HCT116 (cell line): ENCODE data around the gene NCKAP5L.

Experiments used
- CBX3 ChIP-seq: IDR thresholded peaks from 2 replicates; pipeline ENCODE4 v1.6.1; 2012; ENCODE audit warnings: low read depth
- EGR1 ChIP-seq: IDR thresholded peaks from 2 replicates; pipeline ENCODE4 v1.6.1; 2012; ENCODE audit warnings: low read depth
- EZH2phosphoT487 ChIP-seq: fragments of 200-600 bp; IDR thresholded peaks from 2 replicates; pipeline ENCODE4 v1.6.1; 2018; ENCODE audit warnings: antibody characterized with exemption, borderline replicate concordance
- JUND ChIP-seq: IDR thresholded peaks from 2 replicates; pipeline ENCODE4 v1.6.1; 2012
- POLR2A ChIP-seq: IDR thresholded peaks from 2 replicates; pipeline ENCODE4 v1.7.0; 2011; ENCODE audit warnings: borderline replicate concordance; ENCODE audit not compliant: insufficient read depth, insufficient read length; ENCODE audit errors: extremely low read depth
- POLR2AphosphoS5 ChIP-seq: IDR thresholded peaks from 2 replicates; pipeline ENCODE4 v1.6.1; 2011; ENCODE audit warnings: mild to moderate bottlenecking, low read depth, low read length, moderate library complexity
- RAD21 ChIP-seq: IDR thresholded peaks from 2 replicates; pipeline ENCODE4 v1.6.1; 2012; ENCODE audit warnings: low read depth, mild to moderate bottlenecking
- SIN3A ChIP-seq: IDR thresholded peaks from 2 replicates; pipeline ENCODE4 v1.6.1; 2012; ENCODE audit warnings: low read depth
- TCF7L2 ChIP-seq: IDR thresholded peaks from 2 replicates; pipeline ENCODE4 v1.7.0; 2011; ENCODE audit warnings: borderline replicate concordance, inconsistent platforms; ENCODE audit not compliant: insufficient read depth, insufficient read length; ENCODE audit errors: extremely low read depth
- YY1 ChIP-seq: IDR thresholded peaks from 2 replicates; pipeline ENCODE4 v1.6.1; 2011; ENCODE audit warnings: low read length, low read depth, moderate library complexity, mild to moderate bottlenecking; ENCODE audit not compliant: insufficient replicate concordance; ENCODE audit errors: extremely low read depth
- ZNF274 ChIP-seq: fragments of 200-500 bp; sonication (Bioruptor generic); IDR thresholded peaks from 2 replicates; pipeline ENCODE4 v1.6.1; 2014; ENCODE audit warnings: mild to moderate bottlenecking, low read depth, low read length, inconsistent platforms
- TF ChIP-seq, protein P1 (sequence below), 3 experiments: fragments of 200-600 bp in 1 of 3; sonication (generic) in 1 of 3; IDR thresholded peaks in 2 of 3; conservative IDR thresholded peaks in 1 of 3; 2 replicates each; pipeline ENCODE4 v1.5.1; 2012 to 2017; ENCODE audit warnings: low read depth in 2 of 3, low read length in 2 of 3, antibody characterized with exemption in 1 of 3, borderline replicate concordance in 1 of 3, control low read depth in 1 of 3, mild to moderate bottlenecking in 1 of 3, mixed read lengths in 1 of 3, mixed run types in 1 of 3, moderate library complexity in 1 of 3; ENCODE audit not compliant: insufficient read depth in 1 of 3
- TF ChIP-seq, protein P2 (sequence below): IDR thresholded peaks from 2 replicates; pipeline ENCODE4 v1.6.1; 2012; ENCODE audit warnings: low read depth
- TF ChIP-seq, protein P3 (sequence below): IDR thresholded peaks from 2 replicates; pipeline ENCODE4 v1.6.1; 2011; ENCODE audit warnings: mild to moderate bottlenecking, low read length, moderate library complexity; ENCODE audit not compliant: insufficient replicate concordance; ENCODE audit errors: extremely low read depth

DNA sequence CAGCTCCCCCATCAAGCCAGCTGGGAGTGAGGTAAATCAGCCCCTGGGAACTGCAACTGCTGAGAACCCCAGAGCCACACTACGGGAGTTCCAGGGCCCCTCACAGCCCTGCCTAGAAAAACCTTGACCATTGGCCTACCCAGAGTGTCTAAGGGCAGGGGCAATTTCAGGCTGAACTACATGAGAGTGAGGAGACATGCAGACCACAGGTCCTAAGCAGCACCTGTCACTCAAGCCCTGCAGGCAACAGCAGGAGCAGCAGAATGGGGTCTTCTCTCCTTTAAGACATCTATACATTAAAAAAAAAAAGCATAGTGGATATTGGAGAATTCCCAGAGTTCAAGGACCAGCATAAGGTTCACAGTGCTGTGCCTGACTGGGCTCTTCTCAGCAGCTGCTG is 4.9 kb downstream of the NCKAP5L start:
- no peak for TF ChIP-seq CBX3
- no peak for TF ChIP-seq POLR2A
- TF ChIP-seq, protein P1, sequence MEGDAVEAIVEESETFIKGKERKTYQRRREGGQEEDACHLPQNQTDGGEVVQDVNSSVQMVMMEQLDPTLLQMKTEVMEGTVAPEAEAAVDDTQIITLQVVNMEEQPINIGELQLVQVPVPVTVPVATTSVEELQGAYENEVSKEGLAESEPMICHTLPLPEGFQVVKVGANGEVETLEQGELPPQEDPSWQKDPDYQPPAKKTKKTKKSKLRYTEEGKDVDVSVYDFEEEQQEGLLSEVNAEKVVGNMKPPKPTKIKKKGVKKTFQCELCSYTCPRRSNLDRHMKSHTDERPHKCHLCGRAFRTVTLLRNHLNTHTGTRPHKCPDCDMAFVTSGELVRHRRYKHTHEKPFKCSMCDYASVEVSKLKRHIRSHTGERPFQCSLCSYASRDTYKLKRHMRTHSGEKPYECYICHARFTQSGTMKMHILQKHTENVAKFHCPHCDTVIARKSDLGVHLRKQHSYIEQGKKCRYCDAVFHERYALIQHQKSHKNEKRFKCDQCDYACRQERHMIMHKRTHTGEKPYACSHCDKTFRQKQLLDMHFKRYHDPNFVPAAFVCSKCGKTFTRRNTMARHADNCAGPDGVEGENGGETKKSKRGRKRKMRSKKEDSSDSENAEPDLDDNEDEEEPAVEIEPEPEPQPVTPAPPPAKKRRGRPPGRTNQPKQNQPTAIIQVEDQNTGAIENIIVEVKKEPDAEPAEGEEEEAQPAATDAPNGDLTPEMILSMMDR (IDR thresholded peaks at IDR 0.05 in 2 of 3, conservative IDR thresholded peaks at IDR 0.05 in 1 of 3; ENCODE audit: borderline replicate concordance in 1 of 3, insufficient read depth in 1 of 3, low read depth in 2 of 3, low read length in 2 of 3), result no peak
- no peak for TF ChIP-seq YY1
- no peak for TF ChIP-seq SIN3A
- TF ChIP-seq, protein P2, sequence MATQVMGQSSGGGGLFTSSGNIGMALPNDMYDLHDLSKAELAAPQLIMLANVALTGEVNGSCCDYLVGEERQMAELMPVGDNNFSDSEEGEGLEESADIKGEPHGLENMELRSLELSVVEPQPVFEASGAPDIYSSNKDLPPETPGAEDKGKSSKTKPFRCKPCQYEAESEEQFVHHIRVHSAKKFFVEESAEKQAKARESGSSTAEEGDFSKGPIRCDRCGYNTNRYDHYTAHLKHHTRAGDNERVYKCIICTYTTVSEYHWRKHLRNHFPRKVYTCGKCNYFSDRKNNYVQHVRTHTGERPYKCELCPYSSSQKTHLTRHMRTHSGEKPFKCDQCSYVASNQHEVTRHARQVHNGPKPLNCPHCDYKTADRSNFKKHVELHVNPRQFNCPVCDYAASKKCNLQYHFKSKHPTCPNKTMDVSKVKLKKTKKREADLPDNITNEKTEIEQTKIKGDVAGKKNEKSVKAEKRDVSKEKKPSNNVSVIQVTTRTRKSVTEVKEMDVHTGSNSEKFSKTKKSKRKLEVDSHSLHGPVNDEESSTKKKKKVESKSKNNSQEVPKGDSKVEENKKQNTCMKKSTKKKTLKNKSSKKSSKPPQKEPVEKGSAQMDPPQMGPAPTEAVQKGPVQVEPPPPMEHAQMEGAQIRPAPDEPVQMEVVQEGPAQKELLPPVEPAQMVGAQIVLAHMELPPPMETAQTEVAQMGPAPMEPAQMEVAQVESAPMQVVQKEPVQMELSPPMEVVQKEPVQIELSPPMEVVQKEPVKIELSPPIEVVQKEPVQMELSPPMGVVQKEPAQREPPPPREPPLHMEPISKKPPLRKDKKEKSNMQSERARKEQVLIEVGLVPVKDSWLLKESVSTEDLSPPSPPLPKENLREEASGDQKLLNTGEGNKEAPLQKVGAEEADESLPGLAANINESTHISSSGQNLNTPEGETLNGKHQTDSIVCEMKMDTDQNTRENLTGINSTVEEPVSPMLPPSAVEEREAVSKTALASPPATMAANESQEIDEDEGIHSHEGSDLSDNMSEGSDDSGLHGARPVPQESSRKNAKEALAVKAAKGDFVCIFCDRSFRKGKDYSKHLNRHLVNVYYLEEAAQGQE, result no peak
- TF ChIP-seq TCF7L2, result no peak
- no peak for TF ChIP-seq ZNF274
- TF ChIP-seq EZH2phosphoT487, result no peak
- no peak for TF ChIP-seq POLR2AphosphoS5
- no peak for TF ChIP-seq EGR1
- TF ChIP-seq JUND, result no peak
- TF ChIP-seq, protein P3, sequence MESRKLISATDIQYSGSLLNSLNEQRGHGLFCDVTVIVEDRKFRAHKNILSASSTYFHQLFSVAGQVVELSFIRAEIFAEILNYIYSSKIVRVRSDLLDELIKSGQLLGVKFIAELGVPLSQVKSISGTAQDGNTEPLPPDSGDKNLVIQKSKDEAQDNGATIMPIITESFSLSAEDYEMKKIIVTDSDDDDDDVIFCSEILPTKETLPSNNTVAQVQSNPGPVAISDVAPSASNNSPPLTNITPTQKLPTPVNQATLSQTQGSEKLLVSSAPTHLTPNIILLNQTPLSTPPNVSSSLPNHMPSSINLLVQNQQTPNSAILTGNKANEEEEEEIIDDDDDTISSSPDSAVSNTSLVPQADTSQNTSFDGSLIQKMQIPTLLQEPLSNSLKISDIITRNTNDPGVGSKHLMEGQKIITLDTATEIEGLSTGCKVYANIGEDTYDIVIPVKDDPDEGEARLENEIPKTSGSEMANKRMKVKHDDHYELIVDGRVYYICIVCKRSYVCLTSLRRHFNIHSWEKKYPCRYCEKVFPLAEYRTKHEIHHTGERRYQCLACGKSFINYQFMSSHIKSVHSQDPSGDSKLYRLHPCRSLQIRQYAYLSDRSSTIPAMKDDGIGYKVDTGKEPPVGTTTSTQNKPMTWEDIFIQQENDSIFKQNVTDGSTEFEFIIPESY, result no peak
- TF ChIP-seq RAD21, result no peak
